Tibial artery (tissue), 4 donors: ENCODE measurements around the gene FUS.

Experiments used
- DNase-seq, 2 donors: peaks; one replicate each; pipeline ENCODE4 v3.0.0-alpha.2; 2019
- H3K27ac ChIP-seq, 2 donors: fragments of 200-600 bp; sonication (generic) in 1 of 2; 1 replicate in 1 of 2; 2 replicates in 1 of 2; pipeline ENCODE4 v1.5.1; 2018 to 2019; ENCODE audit warnings: mild to moderate bottlenecking in 1 of 2
- H3K27me3 ChIP-seq, 2 donors: fragments of 200-600 bp; sonication (generic) in 1 of 2; one replicate each; pipeline versions ENCODE4 v1.5.1 to v1.6.0; 2016 to 2019
- H3K36me3 ChIP-seq, 3 donors: fragments of 200-600 bp; sonication (generic) in 2 of 3; one replicate each; pipeline ENCODE4 v1.5.1; 2016 to 2019; ENCODE audit warnings: mild to moderate bottlenecking in 2 of 3
- H3K4me1 ChIP-seq, 4 donors: fragments of 200-600 bp; sonication (generic) in 2 of 4; 1 replicate in 3 of 4; 2 replicates in 1 of 4; pipeline ENCODE4 v1.5.1; 2016 to 2019
- H3K4me3 ChIP-seq, 2 donors: fragments of 200-600 bp; sonication (generic) in 1 of 2; 1 replicate in 1 of 2; 2 replicates in 1 of 2; pipeline ENCODE4 v1.5.1; 2018 to 2019; ENCODE audit warnings: mild to moderate bottlenecking in 2 of 2
- H3K9me3 ChIP-seq, 3 donors: fragments of 200-600 bp; sonication (generic) in 1 of 3; one replicate each; pipeline ENCODE4 v1.5.1; 2016 to 2019
- CTCF ChIP-seq, 2 experiments: fragments of 200-600 bp in 1 of 2; fragments of 450-650 bp in 1 of 2; IDR thresholded peaks; one replicate each; pipeline ENCODE4 v1.5.1; 2017 to 2019; ENCODE audit warnings: antibody characterized with exemption in 2 of 2, mild to moderate bottlenecking in 1 of 2, moderate library complexity in 1 of 2
- intact Hi-C: fragments of 100-400 bp; cut with DNase I; formaldehyde crosslinking; loops from one replicate; pipeline ENCODE4 v1.15.0; 2023; ENCODE audit warnings: low total_unique reads

FUS gene

GRCh38 chr16:31224092-31224955, 44.4 kb downstream of the FUS start:
- intact Hi-C loops: no loop called here
- Histone ChIP-seq H3K4me1 (no peaks in the 10 kb centered on the region), H3K36me3 (no peaks in the 10 kb centered on the region), H3K9me3 (no peaks in the 10 kb centered on the region), H3K4me3 (no peak overlapping the region), H3K27ac (no peak overlapping the region), H3K27me3 (peaks cover 0 to 23% of the 10 kb centered on the region in 2 donors)
- TF ChIP-seq CTCF (IDR thresholded peaks at IDR 0.05): no peak
- no peak for DNase-seq

- H3K27ac ChIP-seq: no peak overlapping the region
- no peak overlapping the region for H3K4me3 ChIP-seq
- DNase-seq: no peak
- no peaks in the 10 kb centered on the region for H3K36me3 ChIP-seq
- no peaks in the 10 kb centered on the region for H3K9me3 ChIP-seq
- H3K27me3 ChIP-seq: peaks cover 0 to 15% of the 10 kb centered on the region in 2 donors
- intact Hi-C loops: no loop called here
- H3K4me1 ChIP-seq: no peaks in the 10 kb centered on the region
- no peak for TF ChIP-seq CTCF (IDR thresholded peaks at IDR 0.05)
Observed at GRCh38 chr16:31225193-31225592, 45.3 kb downstream of the FUS start.

GRCh38 chr16:31228206-31228605, 48.3 kb downstream of the FUS start:
- Histone ChIP-seq H3K4me1 (no peaks in the 10 kb centered on the region), H3K9me3 (no peaks in the 10 kb centered on the region), H3K27me3 (peaks cover 0 to 1% of the 10 kb centered on the region in 2 donors), H3K36me3 (no peaks in the 10 kb centered on the region), H3K27ac (no peak overlapping the region), H3K4me3 (no peak overlapping the region)
- intact Hi-C loops: no loop called here
- no peak for DNase-seq
- TF ChIP-seq CTCF (IDR thresholded peaks at IDR 0.05): no peak

- no peak for TF ChIP-seq CTCF (IDR thresholded peaks at IDR 0.05)
- Histone ChIP-seq H3K27me3 (no peaks in the 10 kb centered on the region), H3K9me3 (no peaks in the 10 kb centered on the region), H3K4me3 (no peak overlapping the region), H3K36me3 (no peaks in the 10 kb centered on the region), H3K4me1 (no peaks in the 10 kb centered on the region), H3K27ac (no peak overlapping the region)
- DNase-seq: no peak
- intact Hi-C loops: no loop called here
Observed at GRCh38 chr16:31229501-31229900, 49.6 kb downstream of the FUS start.

GRCh38 chr16:31238041-31238440, 58.1 kb downstream of the FUS start:
- Histone ChIP-seq H3K9me3 (peaks cover 0 to 9% (median 0%) of the 10 kb centered on the region in 3 donors), H3K27ac (no peak overlapping the region), H3K27me3 (peaks cover 0 to 8% of the 10 kb centered on the region in 2 donors), H3K36me3 (no peaks in the 10 kb centered on the region), H3K4me1 (no peaks in the 10 kb centered on the region), H3K4me3 (no peak overlapping the region)
- intact Hi-C loops: no loop called here
- no peak for DNase-seq
- TF ChIP-seq CTCF (IDR thresholded peaks at IDR 0.05): no peak
